HepG2 (cell line): ENCODE data around the gene CEP104. TPM values are rescaled to one million over a fixed set of nuclear protein-coding genes. Genes with fewer than 3 reads are reported as not detected.
A peak's percentile ranks its signal among the peaks of the same experiment; 100 is the strongest.

Experiments
- DNMT1 ChIP-seq: sonication (generic); formaldehyde crosslinking; IDR thresholded peaks from 2 replicates; pipeline ENCODE4 v1.5.1; 2020; ENCODE audit warnings: mild to moderate bottlenecking, missing genetic modification reagents
- ELK4 ChIP-seq: sonication (generic); formaldehyde crosslinking; IDR thresholded peaks from 2 replicates; pipeline ENCODE4 v1.9.0; 2021; ENCODE audit warnings: missing genetic modification reagents, borderline replicate concordance
- GABPB1 ChIP-seq: IDR thresholded peaks from 2 replicates; pipeline ENCODE4 v1.6.1; 2016; ENCODE audit warnings: mild to moderate bottlenecking, missing genetic modification reagents, moderate library complexity, missing compliant biosample characterization
- GTF2F1 ChIP-seq: fragments of 150-350 bp; IDR thresholded peaks from 2 replicates; pipeline ENCODE4 v1.6.1; 2014; ENCODE audit warnings: low read length
- MED13 ChIP-seq: sonication (generic); formaldehyde crosslinking; IDR thresholded peaks from 2 replicates; pipeline ENCODE4 v1.5.0; 2020; ENCODE audit warnings: missing genetic modification reagents
- NR3C1 ChIP-seq: sonication (generic); formaldehyde crosslinking; IDR thresholded peaks from 2 replicates; pipeline ENCODE4 v1.4.0; 2020; ENCODE audit warnings: missing genetic modification reagents
- PHF5A ChIP-seq: IDR thresholded peaks from one replicate; pipeline ENCODE4 v1.6.1; 2018; ENCODE audit warnings: low read depth, missing genetic modification reagents; ENCODE audit not compliant: unreplicated experiment
- POGZ ChIP-seq: sonication (generic); formaldehyde crosslinking; IDR thresholded peaks from 2 replicates; pipeline ENCODE4 v1.4.0; 2020; ENCODE audit warnings: mild to moderate bottlenecking, missing genetic modification reagents
- SALL1 ChIP-seq: sonication (generic); formaldehyde crosslinking; IDR thresholded peaks from 2 replicates; pipeline ENCODE4 v1.8.0; 2022; ENCODE audit warnings: mild to moderate bottlenecking, missing genetic modification reagents
- SALL2 ChIP-seq: sonication (generic); formaldehyde crosslinking; IDR thresholded peaks from 2 replicates; pipeline ENCODE4 v1.8.1; 2023; ENCODE audit warnings: mild to moderate bottlenecking, missing genetic modification reagents, inconsistent platforms
- TFDP2 ChIP-seq: sonication (generic); formaldehyde crosslinking; IDR thresholded peaks from 2 replicates; pipeline ENCODE4 v1.4.0; 2020; ENCODE audit warnings: missing genetic modification reagents
- ZNF512B ChIP-seq: sonication (generic); formaldehyde crosslinking; IDR thresholded peaks from 2 replicates; pipeline ENCODE4 v1.5.1; 2020; ENCODE audit warnings: missing genetic modification reagents, mild to moderate bottlenecking, borderline replicate concordance
- ZNF776 ChIP-seq: sonication (generic); formaldehyde crosslinking; IDR thresholded peaks from 2 replicates; pipeline ENCODE4 v1.4.0; 2020; ENCODE audit warnings: mild to moderate bottlenecking, missing genetic modification reagents
- polyA plus RNA-seq, 8 experiments: library from polyadenylated mRNA; depleted of rRNA in 3 of 8; stranded (reverse) in 7 of 8; unstranded in 1 of 8; fragments of >200 nt; fragmentation: Illumina TruSeq in 4 of 8; extraction: Trizol in 4 of 8; gene quantifications; 2 replicates each; pipeline versions ENCODE4 v1.2.1 to v1.2.3, GENCODE V29; 2011 to 2016; ENCODE audit warnings: low read depth in 4 of 8, missing spikeins in 1 of 8, mixed read lengths in 1 of 8; ENCODE audit not compliant: insufficient read depth in 1 of 8
- total RNA-seq, 5 experiments: library from RNA; depleted of rRNA; stranded (reverse); fragments of >200 nt; fragmentation: Illumina TruSeq; extraction: Trizol; gene quantifications; 2 replicates each; pipeline ENCODE4 v1.2.3, GENCODE V29; 2016; ENCODE audit warnings: low read depth in 1 of 5

CEP104 gene
- total and polyA plus RNA-seq, 2 of the 13 experiments (the other 11 are each of a cell fraction or from before 2014, with no cell fraction given): 20.4 to 30.1 TPM

- TF ChIP-seq GTF2F1 (no peak), TFDP2 (CRISPR knock-in tag) (peak; percentile 90), MED13 (peak; percentile 72; the same call in 1 of the 2 replicates), SALL1 (CRISPR knock-in tag) (peak; percentile 78), NR3C1 (CRISPR knock-in tag) (no peak), ELK4 (no peak), POGZ (peak; percentile 68), DNMT1 (CRISPR knock-in tag) (peak; percentile 74; the same call in 1 of the 2 replicates), SALL2 (0 out of 2 replicates have a peak, but pooled peaks have one; percentile 16), GABPB1 (peak; percentile 93), PHF5A (CRISPR knock-in tag) (no peak), ZNF512B (CRISPR knock-in tag) (no peak), ZNF776 (peak; percentile 79; the same call in 1 of the 2 replicates)
Measured at GRCh38 chr1:3856923-3857790, at the start of gene CEP104, which contains the start of gene DFFB (continued).
